ENCODE measurements around the gene SCN1B. TPM values are rescaled to one million over a fixed set of nuclear protein-coding genes. Genes with fewer than 3 reads are reported as not detected.

SCN1B gene
- total and polyA plus RNA-seq, 8 donors, result 1.3 to 36.6 (median 3.7) TPM; not detected in 1

- peaks cover 5 to 11% (median 8%) of the 10 kb centered on the region in 4 donors for H3K4me1 ChIP-seq
- H3K36me3 ChIP-seq, result no peaks in the 10 kb centered on the region
- no peak overlapping the region for H3K27ac ChIP-seq
- no peaks in the 10 kb centered on the region for H3K9me3 ChIP-seq
- intact Hi-C loops (cut with DNase I; ENCODE audit: low total_unique reads), result no loop called here
- 74 to 86% (median 80%) methylated on average over 6 of the region's 6 CpGs for WGBS, 5 donors
- peaks cover 0 to 13% (median 3%) of the 10 kb centered on the region in 3 donors for H3K27me3 ChIP-seq
- no peak for TF ChIP-seq EP300 (IDR thresholded peaks at IDR 0.05)
- no peak for TF ChIP-seq POLR2AphosphoS5 (IDR thresholded peaks at IDR 0.05)
- no peak for TF ChIP-seq POLR2A (IDR thresholded peaks at IDR 0.05)
- TF ChIP-seq CTCF (IDR thresholded peaks at IDR 0.05), result no peak
- no peak overlapping the region for H3K4me3 ChIP-seq
- DNase-seq, result no peak
Observed at GRCh38 chr19:35085947-35086346, 55.7 kb downstream of the SCN1B start.

GRCh38 chr19:35086455-35086854, 56.2 kb downstream of the SCN1B start:
- peaks cover 0 to 18% (median 4%) of the 10 kb centered on the region in 3 donors for H3K27me3 ChIP-seq
- no peaks in the 10 kb centered on the region for H3K36me3 ChIP-seq
- H3K4me1 ChIP-seq, result peaks cover 7 to 15% (median 11%) of the 10 kb centered on the region in 4 donors
- no peaks in the 10 kb centered on the region for H3K9me3 ChIP-seq
- no peak for DNase-seq
- TF ChIP-seq EP300 (IDR thresholded peaks at IDR 0.05) (no peak), CTCF (IDR thresholded peaks at IDR 0.05) (no peak), POLR2AphosphoS5 (IDR thresholded peaks at IDR 0.05) (no peak)
- intact Hi-C loops (cut with DNase I; ENCODE audit: low total_unique reads), result no loop called here
- H3K27ac ChIP-seq, result no peak overlapping the region
- no peak overlapping the region for H3K4me3 ChIP-seq
- 73 to 84% (median 78%) methylated on average over 4 to 8 of the region's 8 CpGs for WGBS, 5 donors

GRCh38 chr19:35087393-35087792, 57.1 kb downstream of the SCN1B start:
- H3K36me3 ChIP-seq, result no peaks in the 10 kb centered on the region
- no peak for DNase-seq
- peaks cover 0 to 18% (median 4%) of the 10 kb centered on the region in 3 donors for H3K27me3 ChIP-seq
- no peak overlapping the region for H3K4me3 ChIP-seq
- TF ChIP-seq POLR2A (IDR thresholded peaks at IDR 0.05) (no peak), POLR2AphosphoS5 (IDR thresholded peaks at IDR 0.05) (no peak), CTCF (IDR thresholded peaks at IDR 0.05) (no peak), EP300 (IDR thresholded peaks at IDR 0.05) (no peak)
- no peak overlapping the region for H3K27ac ChIP-seq
- no peaks in the 10 kb centered on the region for H3K9me3 ChIP-seq
- H3K4me1 ChIP-seq, result peaks cover 7 to 15% (median 11%) of the 10 kb centered on the region in 4 donors
- intact Hi-C loops (cut with DNase I; ENCODE audit: low total_unique reads), result no loop called here

- WGBS, 5 donors, result 73 to 84% (median 81%) methylated on average over 7 to 8 of the region's 8 CpGs
- H3K4me3 ChIP-seq, result no peak overlapping the region
- TF ChIP-seq EP300 (IDR thresholded peaks at IDR 0.05), result no peak
- TF ChIP-seq CTCF (IDR thresholded peaks at IDR 0.05), result no peak
- TF ChIP-seq POLR2A (IDR thresholded peaks at IDR 0.05), result no peak
- TF ChIP-seq POLR2AphosphoS5 (IDR thresholded peaks at IDR 0.05), result no peak
- H3K9me3 ChIP-seq, result no peaks in the 10 kb centered on the region
- peaks cover 0 to 18% (median 4%) of the 10 kb centered on the region in 3 donors for H3K27me3 ChIP-seq
- no peak overlapping the region for H3K27ac ChIP-seq
- peaks cover 7 to 15% (median 11%) of the 10 kb centered on the region in 4 donors for H3K4me1 ChIP-seq
- peak in 1 of 2 donors; percentile 36 for DNase-seq
- intact Hi-C loops (cut with DNase I; ENCODE audit: low total_unique reads), result no loop called here
- no peaks in the 10 kb centered on the region for H3K36me3 ChIP-seq
Observed at GRCh38 chr19:35088131-35088913, 58.1 kb downstream of the SCN1B start.
